GM21619 (cell line): Measurements from ENCODE around the gene GRIK3.

ENCODE experiments used
- ATAC-seq: cut with Tn5 transposase; IDR thresholded peaks from one replicate; pipeline ENCODE4 v1.9.1; 2021; ENCODE audit not compliant: unreplicated experiment

GRIK3 gene

DNA sequence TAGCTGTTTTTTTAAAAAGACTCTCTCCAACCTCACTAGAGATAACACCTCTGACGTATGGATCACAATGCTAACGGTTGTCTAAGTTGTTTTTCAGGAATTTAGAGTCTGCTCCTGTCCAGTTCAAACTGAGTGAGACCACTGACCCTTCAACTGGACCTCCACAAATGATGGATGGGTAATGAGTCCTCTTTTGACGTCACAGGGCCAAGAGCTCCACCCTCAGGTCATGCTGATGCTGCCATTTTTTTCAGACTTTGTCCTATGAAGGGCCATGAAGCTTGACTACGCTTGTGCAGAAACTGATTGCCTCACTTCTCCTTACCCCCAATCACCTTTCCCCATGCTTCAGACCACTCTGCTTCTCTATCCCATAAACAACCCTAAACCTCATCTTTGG, 16.6 kb downstream of the GRIK3 start:
- ATAC-seq = no peak

DNA sequence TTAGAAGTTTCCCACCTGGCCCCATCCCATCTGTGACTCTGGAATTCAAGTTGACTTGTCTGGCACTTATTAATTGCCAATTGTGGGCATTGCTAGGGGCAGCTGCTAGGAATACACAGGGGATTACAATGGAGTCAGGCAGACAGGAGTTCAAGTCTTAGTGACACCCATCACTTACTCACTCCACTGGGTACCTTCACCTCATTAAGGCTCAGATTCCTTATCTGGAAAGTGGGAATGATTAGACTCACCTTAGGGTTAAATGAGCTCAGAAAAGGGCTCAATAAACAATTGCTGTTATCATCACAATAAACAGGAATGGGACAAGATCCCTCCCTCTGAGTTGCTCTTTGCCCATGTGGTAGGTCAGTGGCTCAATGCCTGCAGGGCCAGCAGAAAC, 18.2 kb downstream of the GRIK3 start:
- ATAC-seq = no peak

DNA sequence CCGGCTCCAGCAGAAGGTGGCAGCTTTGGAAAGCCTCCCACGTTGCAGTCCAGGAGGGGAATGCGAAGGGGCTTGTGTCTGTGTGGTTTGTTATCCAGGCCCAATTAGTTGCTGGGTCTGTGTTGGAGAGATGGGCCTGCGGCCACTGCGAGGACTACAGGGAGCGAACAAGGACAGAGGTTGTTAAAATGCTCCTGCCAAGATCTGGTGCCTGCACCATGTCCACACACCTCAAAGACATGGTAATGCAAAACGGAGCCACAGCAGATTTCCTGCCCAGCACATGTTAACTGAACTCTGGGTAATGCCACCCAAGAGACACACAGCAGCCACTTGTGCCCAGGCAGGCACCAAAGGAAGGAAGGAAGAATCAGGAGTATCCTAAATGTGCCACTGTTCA, 18.6 kb downstream of the GRIK3 start:
- ATAC-seq = no peak

DNA sequence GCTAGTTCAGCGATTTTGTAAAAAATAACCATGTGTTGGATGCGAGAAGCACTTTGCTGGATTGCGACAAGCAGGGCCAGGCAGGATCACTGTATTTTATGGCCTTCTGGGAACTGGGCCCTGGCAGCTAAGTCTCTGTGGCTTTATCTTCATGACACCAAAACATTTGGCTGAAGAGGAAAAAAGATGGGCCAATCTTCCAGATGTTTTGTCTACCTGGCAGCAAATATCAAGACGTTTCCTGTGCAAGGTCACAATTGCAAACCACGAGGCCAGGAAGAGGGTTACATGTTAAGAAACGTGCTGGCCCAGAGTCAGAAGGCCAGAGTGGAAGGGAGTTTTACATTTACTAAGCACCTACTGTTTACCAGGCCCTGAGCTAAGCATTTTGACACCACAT, 22.1 kb downstream of the GRIK3 start:
- no peak for ATAC-seq

DNA sequence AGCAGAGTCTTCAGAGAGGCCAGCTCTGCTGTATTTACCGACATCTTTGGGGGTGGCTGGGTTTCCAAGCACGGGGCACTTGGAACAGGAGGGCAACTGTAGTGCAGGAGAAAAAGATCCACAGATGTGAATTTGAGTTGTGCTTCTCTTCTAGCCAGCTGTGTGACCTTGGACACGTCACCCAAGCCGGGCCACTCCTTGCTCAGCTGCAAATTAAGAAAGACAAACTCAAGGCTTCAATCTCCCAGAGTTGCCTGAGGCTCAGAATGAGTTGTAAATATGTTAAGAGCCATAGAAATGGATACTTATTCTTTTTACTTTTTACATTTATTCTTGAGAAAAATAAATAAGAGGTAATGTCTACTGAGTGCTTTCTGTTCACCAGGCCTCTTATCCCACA, 24.3 kb downstream of the GRIK3 start:
- no peak for ATAC-seq

DNA sequence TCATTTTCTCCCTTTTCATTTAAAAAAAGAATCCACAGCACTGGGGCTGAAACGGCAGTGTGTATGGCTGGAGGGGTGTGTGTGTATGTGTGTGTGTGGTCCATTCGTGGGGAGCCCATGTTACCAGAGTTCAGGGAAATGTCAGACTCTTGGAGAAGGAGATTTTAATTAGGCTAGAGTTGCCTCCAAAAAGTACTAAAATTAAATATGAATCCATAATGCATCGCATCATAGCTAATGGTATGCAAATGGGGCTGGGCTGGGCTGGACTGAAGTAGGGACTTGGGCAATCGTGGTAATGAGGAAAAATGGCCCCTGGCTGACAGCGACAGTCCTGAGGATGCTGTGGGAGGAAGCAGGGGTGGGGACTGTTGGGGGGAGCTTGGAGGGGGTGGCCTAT, 24.8 kb downstream of the GRIK3 start:
- ATAC-seq = no peak

DNA sequence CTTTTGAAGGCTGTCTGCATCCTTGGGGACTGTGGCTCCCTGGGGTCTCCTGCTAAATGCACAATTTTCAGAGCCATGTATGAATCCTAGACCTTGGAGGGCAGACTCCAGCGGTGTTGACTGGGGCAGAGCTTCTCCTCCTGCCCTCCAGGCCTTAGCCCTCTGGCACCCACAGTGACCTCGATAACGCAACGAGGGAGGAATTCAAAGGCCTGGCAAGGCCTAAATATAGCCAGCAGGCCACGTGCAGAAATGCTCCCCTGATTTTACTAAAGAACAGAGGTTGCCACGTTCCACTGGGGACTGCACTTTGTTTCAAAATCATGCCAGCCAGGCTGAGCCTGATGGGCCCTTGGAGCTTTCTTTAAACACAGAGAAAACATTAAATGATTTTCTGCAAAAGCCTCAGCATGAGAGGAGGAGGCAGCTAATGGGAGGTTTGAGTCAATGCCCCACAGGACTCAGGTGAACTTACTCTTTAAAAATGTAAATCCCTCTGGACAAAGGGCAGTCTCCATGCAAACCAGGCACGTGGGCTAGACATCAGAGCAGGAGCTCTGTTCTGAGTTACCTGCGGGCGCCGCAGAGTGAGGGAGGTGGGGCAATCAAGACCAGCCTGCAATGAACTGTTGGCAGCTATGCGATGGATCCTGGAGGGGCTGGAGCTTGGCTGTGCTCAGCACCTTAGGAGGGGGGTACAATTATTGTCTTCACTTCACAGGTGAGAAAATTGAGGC, 28.0 kb downstream of the GRIK3 start:
- no peak for ATAC-seq

DNA sequence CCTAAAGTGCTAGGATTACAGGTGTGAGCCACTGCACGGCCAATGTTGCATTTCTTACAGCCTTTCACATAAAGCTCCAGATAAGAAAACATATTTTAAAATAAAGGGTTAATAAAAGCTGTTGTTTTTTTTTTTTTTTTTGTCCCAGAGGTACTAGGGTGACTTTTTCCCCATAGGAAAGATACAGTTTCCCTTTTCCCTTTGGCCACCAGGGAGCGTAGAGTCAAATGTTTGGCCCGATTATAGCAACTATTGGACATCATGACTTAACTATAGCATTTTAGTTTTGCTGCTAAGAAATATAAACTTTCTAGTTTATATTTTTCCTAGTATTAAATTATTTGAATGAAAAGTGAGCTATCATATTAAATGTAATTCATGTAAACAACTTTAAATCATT, 31.4 kb downstream of the GRIK3 start:
- ATAC-seq = no peak

DNA sequence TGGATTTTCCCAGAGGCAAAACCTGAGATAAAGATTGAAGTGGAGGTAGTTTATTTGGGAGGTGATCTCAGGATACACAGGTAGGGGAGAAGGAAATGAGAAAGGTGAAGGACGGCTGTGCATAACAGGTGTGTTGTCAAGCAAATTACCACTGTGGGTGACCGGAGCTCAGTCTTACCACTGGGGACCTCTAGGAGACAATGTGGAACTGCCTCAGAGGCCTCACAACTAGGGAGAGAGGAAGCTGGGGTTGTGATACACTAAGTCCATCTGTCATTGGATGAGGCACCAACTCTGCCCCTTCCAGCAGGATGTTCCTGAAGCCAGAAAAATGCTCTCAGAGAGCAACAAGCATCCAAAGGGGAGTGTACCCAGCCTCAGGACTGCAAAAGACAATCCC, 32.6 kb downstream of the GRIK3 start:
- no peak for ATAC-seq

DNA sequence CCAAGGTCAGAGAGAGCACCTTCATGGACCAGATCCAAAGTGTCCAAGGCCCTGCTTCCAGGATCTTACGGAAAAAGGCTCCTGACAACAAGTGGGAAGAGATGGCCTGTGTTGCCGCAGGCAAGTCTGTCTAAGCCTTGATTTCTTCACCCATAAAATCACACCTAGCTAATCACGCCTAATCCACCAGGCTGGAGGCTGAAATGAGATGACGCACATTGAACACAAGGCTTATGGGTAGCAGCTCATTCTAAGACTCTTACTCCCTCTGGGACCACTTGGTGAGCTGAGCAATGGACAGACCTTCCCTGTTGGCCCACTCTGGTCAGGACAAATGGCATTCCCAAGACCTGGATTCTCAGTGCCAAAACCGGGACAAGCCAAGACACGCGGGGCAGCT, 38.2 kb downstream of the GRIK3 start:
- no peak for ATAC-seq

DNA sequence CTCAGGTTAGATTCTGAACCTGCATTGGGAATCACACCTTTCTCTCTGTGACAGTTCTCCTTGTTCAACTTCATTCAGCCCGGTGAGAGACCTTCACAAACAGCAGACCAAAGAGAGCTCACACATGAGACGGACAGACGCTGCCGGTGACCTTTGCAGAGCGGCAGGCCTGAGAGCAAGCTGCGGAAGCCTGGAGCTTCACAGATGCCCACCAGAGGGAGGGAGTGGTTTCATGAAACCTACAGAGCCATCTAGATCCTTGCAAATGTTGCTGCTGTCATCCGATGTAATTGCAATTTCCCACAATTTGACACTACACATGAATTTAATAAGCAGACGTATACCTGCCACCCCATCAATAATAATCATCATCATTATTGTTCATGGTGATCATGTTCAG, 39.4 kb downstream of the GRIK3 start:
- no peak for ATAC-seq

DNA sequence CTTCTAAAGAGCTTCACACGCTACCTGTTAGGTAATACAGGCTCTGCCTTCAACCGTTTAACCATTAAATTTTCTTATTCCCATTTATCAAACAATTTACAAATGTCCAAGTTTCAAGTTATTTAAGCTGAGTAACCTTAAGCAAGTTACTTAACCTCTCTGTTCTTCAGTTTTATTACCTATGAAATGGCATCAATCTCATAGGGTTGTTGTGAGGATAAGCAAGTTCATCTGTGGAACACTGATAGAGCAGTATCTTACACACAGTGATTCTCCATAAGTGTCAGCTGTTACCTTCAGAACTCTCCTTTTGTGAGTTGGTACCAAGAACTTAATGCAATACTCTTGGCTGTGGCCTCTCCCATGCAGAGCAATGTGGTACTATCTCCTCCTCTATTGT, 40.0 kb downstream of the GRIK3 start:
- ATAC-seq = no peak

DNA sequence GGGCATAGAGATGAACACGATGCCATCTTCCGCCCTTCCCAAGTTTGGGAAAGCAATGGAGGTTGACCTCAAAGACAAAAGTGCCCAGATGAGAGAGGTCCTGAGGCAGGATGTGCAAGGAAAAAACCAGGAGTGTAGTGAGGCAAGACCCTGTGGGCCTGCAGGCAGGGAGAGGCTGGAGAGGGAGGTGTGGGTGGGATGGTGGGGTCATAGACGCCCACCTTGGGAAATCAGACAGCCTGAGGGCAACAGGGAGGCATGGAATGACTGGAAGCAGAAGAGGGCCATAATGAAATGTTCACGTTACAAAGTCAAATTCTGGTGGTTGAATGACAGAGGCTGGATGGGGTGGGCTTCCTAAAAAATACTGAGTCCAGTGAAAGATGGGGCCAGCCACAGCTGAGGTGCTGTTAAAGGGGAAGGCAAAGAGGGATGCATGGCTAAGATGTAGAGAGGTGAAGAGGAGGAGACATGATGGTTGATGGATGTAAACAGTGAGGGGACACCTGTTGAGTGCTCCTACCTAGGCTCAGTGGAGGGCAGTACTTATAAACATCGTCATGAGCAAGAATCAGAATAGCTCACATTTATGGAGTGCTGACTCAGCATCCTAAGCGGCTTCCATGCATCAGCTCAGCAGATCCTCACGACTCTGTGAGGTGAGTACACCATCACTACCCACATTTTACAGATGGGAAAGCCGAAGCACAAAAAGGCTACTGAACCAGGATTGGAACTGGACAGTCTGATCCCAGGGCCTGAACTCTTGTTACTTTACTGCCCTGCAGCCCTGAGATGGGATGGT, 42.0 kb downstream of the GRIK3 start:
- no peak for ATAC-seq

DNA sequence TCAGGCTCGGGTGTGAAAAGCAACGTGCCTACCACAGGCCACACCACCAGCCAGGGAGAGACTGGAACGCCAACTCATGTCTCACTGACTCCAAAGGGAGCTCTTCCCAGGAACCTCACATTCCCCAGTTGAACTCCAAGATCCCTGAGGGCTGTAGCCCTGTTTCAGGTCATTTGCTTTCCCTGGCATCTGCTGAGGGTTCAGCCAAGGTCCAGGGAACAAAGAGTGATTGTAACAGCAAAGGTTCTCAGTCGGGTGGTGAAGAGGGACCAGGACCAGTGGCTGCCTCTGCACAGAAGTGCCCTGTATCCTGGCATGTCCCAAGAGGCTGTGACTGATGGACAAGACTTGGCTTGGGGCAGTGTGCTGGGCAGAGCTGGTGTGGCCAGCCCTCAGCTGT, 42.8 kb downstream of the GRIK3 start:
- ATAC-seq = no peak

DNA sequence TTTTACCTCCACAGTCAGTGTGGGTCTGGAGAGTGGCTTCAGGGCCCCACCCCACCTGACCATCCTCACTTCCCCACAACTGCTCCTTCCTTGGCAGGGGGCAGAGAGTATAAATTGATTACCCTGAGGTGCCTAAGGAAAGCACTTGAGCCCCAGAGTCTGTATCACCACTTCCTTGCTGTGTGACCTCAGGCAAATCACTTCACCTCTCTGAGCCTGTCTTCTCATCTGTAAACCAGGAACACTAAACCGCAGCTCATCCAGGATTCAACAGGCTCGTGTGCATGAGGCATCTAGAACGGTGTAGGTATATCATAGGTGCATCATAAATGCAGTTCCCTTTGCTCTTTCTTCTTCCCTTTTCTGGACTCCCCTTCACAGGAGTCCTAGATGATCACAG, 43.4 kb downstream of the GRIK3 start:
- ATAC-seq = no peak

DNA sequence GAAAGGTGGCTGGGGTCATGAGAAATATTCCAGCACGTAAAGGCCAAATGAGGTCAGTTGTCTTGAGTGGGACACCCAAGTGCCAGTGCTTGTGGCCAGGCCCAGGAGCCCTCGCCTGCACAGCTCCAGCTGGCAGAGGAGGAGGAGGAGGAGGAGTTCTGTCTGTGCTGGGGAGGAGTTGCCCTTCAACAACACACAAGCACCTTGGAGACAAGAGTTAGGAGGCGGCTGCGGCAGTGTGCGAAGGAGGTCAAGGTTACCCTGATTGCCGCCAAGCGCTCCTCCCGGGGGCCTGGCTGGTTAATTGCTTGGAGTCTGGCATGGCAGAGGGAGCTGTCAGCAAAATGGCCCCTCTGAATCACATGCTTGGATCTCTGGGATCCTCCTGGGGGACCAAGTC, 45.1 kb downstream of the GRIK3 start:
- no peak for ATAC-seq

DNA sequence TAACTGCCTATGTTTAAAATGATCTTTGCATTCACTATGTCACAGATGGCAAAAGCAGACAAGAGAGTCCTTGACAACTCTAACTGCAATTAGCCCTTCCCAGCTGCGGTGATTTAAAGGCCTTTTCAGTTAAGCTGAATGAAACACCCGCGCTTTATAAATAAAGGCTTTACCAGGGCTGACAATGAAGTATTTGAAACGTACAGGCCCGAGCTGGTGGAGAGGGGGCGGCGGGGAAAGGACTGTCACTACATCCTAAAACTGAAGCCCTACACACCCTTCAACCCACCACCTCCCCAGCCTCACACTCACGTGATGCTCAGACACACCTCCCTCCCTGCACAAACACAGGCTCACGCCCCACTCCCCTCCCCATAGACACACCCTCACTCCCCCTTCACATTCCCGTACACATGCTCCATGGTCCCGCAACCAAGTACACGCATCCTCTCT, 45.5 kb downstream of the GRIK3 start:
- no peak for ATAC-seq

DNA sequence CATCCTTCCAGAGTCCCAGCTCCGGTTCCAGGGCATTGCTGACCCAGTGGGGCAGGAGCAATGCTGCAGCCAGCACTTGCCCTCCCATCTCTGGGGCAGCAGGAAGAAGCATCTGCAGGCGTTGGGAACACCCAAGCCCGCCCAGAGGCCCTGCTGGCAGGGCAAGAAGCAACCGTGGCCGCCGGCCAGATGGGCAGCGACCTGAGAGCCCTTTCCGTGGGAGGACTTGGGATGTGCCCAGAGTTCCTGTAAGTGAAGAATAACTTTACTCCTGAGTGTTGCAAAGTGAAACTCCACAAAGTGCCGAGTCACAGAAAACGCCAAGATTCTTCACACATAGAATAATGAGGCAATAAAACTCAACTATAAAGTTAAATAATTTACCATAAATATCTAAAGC, 46.0 kb downstream of the GRIK3 start:
- ATAC-seq = no peak

DNA sequence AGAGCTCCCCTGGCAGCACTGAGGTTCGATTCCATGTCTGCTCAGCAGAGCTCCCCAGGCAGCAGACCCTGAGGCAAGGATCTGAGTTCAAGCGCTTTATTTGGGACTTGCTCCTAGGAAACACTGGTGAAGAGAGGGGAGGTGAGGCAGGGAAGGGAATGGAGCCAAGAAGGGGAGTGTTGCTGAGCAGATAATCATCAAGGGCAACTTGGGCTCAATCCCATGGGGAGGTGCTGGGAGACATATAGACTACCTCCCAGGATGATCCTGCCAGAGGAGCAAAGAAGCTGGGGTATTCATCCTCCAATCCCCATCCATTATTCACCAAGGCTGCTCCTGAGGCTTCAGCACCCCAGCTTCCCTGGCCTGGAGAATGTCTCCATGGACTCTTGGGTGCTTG, 47.0 kb downstream of the GRIK3 start:
- ATAC-seq = no peak

DNA sequence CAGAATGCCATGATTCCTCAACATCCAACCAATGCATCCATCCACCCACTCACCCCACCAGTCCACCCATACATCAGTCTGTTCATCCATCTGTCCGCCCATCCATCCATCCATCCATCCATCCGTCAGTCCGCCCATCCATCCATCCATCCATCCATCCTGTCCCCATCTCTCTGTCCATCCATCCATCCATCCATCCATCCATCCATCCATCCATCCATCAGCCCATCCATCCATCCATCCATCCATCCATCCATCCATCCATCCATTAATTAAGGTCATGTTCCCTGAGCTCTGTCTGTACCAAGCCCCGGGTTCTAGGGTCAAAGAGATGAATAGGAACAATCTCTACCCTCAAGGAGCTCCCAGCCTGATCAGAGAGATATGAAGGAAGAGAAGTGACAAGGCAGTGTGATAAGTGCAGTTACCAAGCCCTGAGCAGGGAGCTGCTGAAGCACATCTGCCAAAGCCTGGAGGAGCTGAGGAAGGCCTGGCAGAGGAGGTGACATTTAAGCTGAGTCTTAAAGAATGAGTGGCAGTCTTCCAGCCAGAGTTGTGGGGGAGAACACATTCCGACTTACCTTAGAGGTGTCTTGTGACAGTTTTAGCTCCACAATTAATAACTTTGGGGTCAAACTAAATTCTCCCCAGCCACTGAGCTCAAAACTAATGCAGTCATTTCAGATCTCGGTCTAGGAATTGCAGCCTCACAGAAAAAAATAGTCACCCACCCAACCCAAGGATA, 47.9 kb downstream of the GRIK3 start:
- ATAC-seq = no peak

DNA sequence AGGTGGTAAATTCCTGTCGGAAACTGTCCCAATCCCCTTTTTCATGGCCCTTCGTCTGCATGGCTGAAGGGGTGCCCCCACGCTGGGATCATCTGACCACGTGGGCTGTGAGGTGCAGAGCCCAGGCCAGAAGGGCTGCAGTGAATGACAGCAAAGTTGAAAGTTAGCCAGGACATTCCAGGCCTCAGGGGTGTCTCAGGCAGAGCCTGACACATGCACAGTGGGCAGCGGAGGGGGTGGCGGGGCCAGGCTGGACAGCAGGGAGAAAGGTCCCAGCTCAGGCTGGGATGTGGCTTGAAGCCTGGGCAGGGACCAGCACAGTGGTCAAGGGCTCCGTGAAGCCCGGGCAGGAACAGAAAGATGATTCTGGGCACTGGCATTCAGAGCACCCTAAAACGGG, 49.6 kb downstream of the GRIK3 start:
- no peak for ATAC-seq

DNA sequence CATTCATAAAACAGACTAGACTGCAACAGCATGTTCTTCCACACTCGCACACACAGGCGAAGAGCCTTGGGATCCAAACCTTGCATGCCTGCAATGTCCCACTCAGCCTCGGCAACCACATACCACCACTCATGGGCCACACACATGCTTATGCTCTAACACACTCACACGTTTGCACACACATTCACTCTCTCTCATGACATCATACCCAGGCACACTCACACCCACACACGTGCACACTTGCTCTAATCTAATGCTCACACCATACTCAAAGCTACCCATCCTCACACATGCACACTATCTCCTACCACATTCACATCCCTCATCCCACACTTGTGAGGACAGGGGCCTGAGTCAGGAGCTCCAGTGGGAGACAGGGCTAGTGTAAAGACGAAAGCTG, 50.3 kb downstream of the GRIK3 start:
- no peak for ATAC-seq
